NT2/D1 (cell line): ENCODE data around the gene LEAP2.
A peak's percentile ranks its signal among the peaks of the same experiment; 100 is the strongest.

Source experiments
- DNase-seq: peaks from one replicate; pipeline ENCODE4 v3.0.0-alpha.2; 2011; ENCODE audit warnings: low read depth, low spot score
- H3K27me3 ChIP-seq: 2 replicates; pipeline ENCODE4 v1.6.0; 2011; ENCODE audit warnings: mild to moderate bottlenecking; ENCODE audit not compliant: insufficient read length, insufficient read depth
- H3K36me3 ChIP-seq: 2 replicates; pipeline ENCODE4 v1.6.1; 2011; ENCODE audit warnings: mild to moderate bottlenecking, low read length, mixed read lengths; ENCODE audit not compliant: insufficient read depth, insufficient read length
- H3K4me1 ChIP-seq: 2 replicates; pipeline ENCODE4 v1.5.1; 2011; ENCODE audit not compliant: insufficient read depth, insufficient read length
- H3K4me3 ChIP-seq: 2 replicates; pipeline ENCODE4 v1.5.1; 2011; ENCODE audit warnings: low read depth; ENCODE audit not compliant: insufficient read length
- H3K9ac ChIP-seq: 2 replicates; pipeline ENCODE4 v1.6.0; 2011; ENCODE audit warnings: low read depth; ENCODE audit not compliant: insufficient read length
- H3K9me3 ChIP-seq: 2 replicates; pipeline ENCODE4 v1.5.1; 2011; ENCODE audit warnings: mild to moderate bottlenecking, low read length; ENCODE audit not compliant: insufficient read depth
- SUZ12 ChIP-seq: IDR thresholded peaks from 2 replicates; pipeline ENCODE4 v1.6.1; 2011; ENCODE audit not compliant: insufficient read length, insufficient read depth; ENCODE audit errors: extremely low read depth
- YY1 ChIP-seq: IDR thresholded peaks from 2 replicates; pipeline ENCODE4 v1.6.1; 2011; ENCODE audit not compliant: insufficient read length, insufficient read depth
- ZNF274 ChIP-seq: IDR thresholded peaks from 2 replicates; pipeline ENCODE4 v1.6.1; 2011; ENCODE audit warnings: mild to moderate bottlenecking, low read depth, low read length

LEAP2 gene

GRCh38 chr5:132873119-132873929 lies at the start of gene LEAP2:
TSS of gene LEAP2 (plus strand) at chr5:132873668. CDS start at chr5:132873695, 27 bp downstream.
- Histone ChIP-seq H3K4me3 (no peak within 1 kb of the TSS), H3K4me1 (no peaks in the 10 kb centered on the region), H3K36me3 (peaks cover 48% of the 10 kb centered on the region), H3K9ac (no peak within 1 kb of the TSS), H3K9me3 (no peaks in the 10 kb centered on the region), H3K27me3 (no peaks in the 10 kb centered on the region)
- TF ChIP-seq ZNF274 (no peak), SUZ12 (no peak), YY1 (no peak)
- DNase-seq = no peak

GRCh38 chr5:132824426-132824825 lies 49.0 kb upstream of the LEAP2 start:
- Histone ChIP-seq H3K36me3 (peaks cover 3% of the 10 kb centered on the region), H3K27me3 (peaks cover 41% of the 10 kb centered on the region), H3K4me1 (peaks cover 3% of the 10 kb centered on the region), H3K4me3 (no peak overlapping the region), H3K9me3 (no peaks in the 10 kb centered on the region), H3K9ac (no peak overlapping the region)
- no peak for DNase-seq
- no peak for TF ChIP-seq YY1
- TF ChIP-seq SUZ12 = no peak
- no peak for TF ChIP-seq ZNF274

- Histone ChIP-seq H3K27me3 (peaks cover 45% of the 10 kb centered on the region), H3K4me1 (peaks cover 5% of the 10 kb centered on the region), H3K9ac (peak overlapping the region; percentile 79), H3K4me3 (peak overlapping the region; percentile 40), H3K36me3 (peaks cover 3% of the 10 kb centered on the region), H3K9me3 (no peaks in the 10 kb centered on the region)
- no peak for DNase-seq
- no peak for TF ChIP-seq SUZ12
- no peak for TF ChIP-seq YY1
- no peak for TF ChIP-seq ZNF274
These were observed 48.2 kb upstream of the LEAP2 start for GRCh38 chr5:132825033-132825833.

- Histone ChIP-seq H3K4me1 (peaks cover 5% of the 10 kb centered on the region), H3K27me3 (peaks cover 45% of the 10 kb centered on the region), H3K9ac (peak overlapping the region; percentile 79), H3K36me3 (peaks cover 3% of the 10 kb centered on the region), H3K9me3 (no peaks in the 10 kb centered on the region), H3K4me3 (peak overlapping the region; percentile 40)
- DNase-seq = no peak
- TF ChIP-seq YY1 (no peak), ZNF274 (no peak), SUZ12 (no peak)
These were observed 47.6 kb upstream of the LEAP2 start for GRCh38 chr5:132825834-132826391.

- peaks cover 50% of the 10 kb centered on the region for H3K27me3 ChIP-seq
- peak overlapping the region; percentile 40 for H3K4me3 ChIP-seq
These were observed 46.9 kb upstream of the LEAP2 start for GRCh38 chr5:132826424-132827082.

GRCh38 chr5:132827943-132828673 lies 45.4 kb upstream of the LEAP2 start:
- TF ChIP-seq SUZ12 (no peak), YY1 (no peak), ZNF274 (no peak)
- Histone ChIP-seq H3K27me3 (peaks cover 52% of the 10 kb centered on the region), H3K36me3 (no peaks in the 10 kb centered on the region), H3K9me3 (no peaks in the 10 kb centered on the region), H3K4me3 (no peak overlapping the region), H3K9ac (no peak overlapping the region), H3K4me1 (peaks cover 5% of the 10 kb centered on the region)
- no peak for DNase-seq

More at GRCh38 chr5:132826424-132827082, 46.9 kb upstream of the LEAP2 start:
- Histone ChIP-seq H3K9ac (peak overlapping the region; percentile 79), H3K9me3 (no peaks in the 10 kb centered on the region), H3K36me3 (peaks cover 3% of the 10 kb centered on the region), H3K4me1 (peaks cover 5% of the 10 kb centered on the region)
- DNase-seq = no peak
- TF ChIP-seq YY1 = no peak
- no peak for TF ChIP-seq SUZ12
- no peak for TF ChIP-seq ZNF274
